ENCODE data around the gene SPINDOC.

DNA sequence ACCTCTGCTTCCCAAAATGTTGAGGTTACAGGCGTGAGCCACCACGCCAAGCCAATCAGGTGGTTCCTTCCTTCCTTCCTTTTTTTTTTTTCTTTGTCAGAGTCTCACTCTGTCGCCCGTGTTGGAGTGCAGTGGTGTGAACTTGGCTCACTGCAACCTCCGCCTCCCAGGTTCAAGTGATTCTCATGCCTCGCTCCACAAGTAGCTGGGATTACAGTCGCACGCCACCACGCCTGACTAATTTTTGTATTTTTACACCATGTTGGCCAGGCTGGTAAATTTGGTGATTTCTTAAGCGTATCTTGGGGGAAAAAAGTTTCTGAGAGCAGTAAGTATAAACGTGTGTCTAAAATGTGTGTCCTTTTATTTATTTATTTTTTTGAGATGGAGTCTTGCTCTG is 18.2 kb upstream of the SPINDOC start:
- no peak for TF ChIP-seq EZH2 (IDR thresholded peaks at IDR 0.05; ENCODE audit: insufficient read depth, poor library complexity, severe bottlenecking)
- TF ChIP-seq EZH2phosphoT487 (IDR thresholded peaks at IDR 0.05; ENCODE audit: insufficient read depth, low read depth): no peak
